Adipose tissue (tissue), 3 donors: ENCODE data around the gene MACROD2. TPM values are rescaled to one million over a fixed set of nuclear protein-coding genes. Genes with fewer than 3 reads are reported as not detected.

ENCODE experiments used
- H3K27ac ChIP-seq: one replicate; pipeline ENCODE4 v1.5.1; 2013; ENCODE audit warnings: low read depth, low read length
- WGBS, 3 donors: extraction: QIAGEN DNeasy Blood & Tissue Kit; methylation state at CpG; one replicate each; pipeline ENCODE4 v1.1.7; 2013; 5-methylcytosine and 5-hydroxymethylcytosine counted together
- polyA plus RNA-seq, 3 donors: library from polyadenylated mRNA; stranded (reverse); fragments of 200-250 nt; gene quantifications; one replicate each; pipeline ENCODE4 v1.2.3, GENCODE V29; 2013
- donor health status: healthy with polysubstance abuse.
- donor health status: Bipolar disorder and iron deficiency.
- donor health status: healthy.

MACROD2 gene
- polyA plus RNA-seq, 3 donors = 0.11 to 0.98 (median 0.56) TPM

DNA sequence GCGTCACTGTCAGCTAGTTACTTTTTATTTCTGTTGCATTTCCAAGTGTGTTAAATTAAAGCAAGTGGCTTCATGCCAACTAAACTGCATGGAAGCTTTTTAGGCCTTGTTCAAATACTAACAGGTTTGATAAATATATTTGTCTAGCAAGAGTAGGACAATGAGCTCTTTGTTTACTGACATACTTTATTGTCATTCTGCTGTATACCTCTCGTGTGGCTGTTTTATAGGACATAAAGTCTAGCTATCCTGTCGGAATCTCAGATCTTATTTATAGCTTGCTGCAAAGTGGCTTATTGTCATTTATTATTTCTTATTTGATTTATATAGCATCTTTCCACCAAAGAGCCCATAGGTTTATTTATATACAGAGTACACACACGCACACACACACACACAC lies 1866.9 kb downstream of the MACROD2 start:
- H3K27ac ChIP-seq = no peak overlapping the region
- 48 to 90% (median 82%) methylated on average over 4 of the region's 4 CpGs for WGBS, 3 donors

DNA sequence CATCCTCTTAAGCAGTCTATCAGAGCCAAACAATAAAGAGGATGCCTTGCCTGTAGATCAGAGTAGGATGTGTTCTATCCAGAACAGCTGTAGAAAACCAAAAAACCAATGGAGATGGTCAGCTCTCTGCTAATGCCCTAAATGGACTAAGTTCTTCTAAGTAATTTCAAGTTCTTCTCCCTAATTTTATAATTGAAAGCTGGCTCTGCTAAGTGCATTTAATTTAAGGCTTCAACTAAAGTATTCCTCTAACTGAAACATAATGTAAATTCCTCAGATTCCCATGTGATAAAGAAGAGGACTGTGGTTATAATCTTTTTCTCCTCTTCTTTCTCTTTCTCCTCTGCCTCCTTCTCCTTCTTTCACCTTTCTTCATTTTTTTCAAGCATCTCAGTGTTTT lies 1868.4 kb downstream of the MACROD2 start:
- no peak overlapping the region for H3K27ac ChIP-seq

DNA sequence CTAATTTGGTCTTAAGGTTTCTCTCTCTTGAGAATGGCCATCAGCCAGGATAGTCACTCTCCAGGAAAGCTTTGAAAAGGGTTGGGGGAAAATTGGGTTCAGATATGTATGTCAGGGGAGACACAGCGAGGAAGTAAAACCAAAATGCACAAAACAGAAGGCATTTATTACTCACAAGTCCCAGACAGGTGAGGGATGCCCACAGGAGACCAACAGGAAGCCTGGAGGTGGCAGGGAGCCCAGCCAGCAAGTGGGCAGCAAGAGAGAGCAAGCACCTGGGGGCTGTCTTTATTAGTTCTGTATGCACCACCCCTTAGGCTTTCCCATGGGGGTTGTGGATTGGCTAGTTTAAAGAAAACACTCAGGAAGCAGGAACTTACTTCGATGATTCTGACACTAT lies 1870.2 kb downstream of the MACROD2 start:
- 81 to 91% (median 88%) methylated on average over 2 of the region's 2 CpGs for WGBS, 3 donors

DNA sequence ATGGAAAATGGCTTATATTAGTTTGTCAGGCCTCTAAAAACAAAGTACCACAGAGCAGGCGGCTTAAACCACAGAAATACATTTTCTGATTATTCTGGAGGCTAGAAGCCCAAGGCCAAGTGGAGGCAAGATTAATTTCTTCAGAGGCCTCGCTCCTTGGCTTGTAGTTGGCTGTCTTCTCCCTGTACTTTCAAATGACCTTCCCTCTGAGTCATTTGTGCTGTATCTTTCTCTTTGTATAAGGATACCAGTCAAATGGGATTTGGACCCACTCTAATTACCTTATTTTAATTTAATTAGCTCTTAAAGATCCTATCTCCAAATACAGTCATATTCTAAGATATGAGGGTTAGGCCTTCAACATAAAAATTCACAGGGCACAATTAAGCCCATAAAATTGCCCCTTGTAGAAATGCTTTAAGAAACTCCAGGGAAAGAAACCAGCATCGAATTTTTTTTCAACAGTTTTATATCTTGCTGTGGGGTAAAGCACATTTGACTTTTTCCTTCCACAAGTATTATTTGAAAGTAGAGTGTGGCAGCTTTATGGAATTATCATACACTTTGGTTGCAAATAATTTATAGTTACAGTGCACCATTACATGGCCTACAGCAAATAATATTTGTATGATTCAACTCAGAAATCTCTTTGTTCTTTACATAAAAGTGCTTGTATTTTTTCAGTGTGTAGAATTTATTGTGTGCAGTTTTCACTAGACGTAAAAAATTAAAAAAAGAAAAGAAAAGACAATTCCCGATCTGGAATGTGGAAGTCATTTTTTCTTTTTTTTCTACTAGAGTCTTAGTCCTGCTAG lies 1871.8 kb downstream of the MACROD2 start:
- 84 to 88% (median 86%) methylated on average over 5 of the region's 5 CpGs for WGBS, 3 donors
- H3K27ac ChIP-seq = no peak overlapping the region

More for the DNA sequence above, 1870.2 kb downstream of the MACROD2 start:
- no peak overlapping the region for H3K27ac ChIP-seq

DNA sequence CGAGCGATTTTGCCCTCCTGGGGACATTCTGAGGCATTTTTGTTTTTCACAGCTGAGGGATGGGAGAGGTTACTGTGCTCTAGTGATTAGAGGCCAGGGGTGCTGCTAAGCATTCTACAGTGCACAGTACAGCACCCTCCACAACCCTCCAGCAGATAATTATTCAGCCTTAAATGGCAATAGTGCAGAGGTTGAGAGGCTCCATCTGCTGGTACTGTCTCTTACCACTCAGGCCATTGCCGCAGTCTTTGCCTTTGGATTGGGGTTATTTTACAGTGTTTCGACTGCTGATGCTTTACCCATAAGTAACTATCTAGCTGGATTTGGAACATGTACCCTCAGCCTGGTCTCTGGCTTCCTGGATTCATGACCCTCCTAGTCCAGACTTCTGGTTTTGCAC lies 1872.6 kb downstream of the MACROD2 start:
- WGBS, 3 donors = 89 to 94% (median 91%) methylated on average over 4 of the region's 4 CpGs
- no peak overlapping the region for H3K27ac ChIP-seq

DNA sequence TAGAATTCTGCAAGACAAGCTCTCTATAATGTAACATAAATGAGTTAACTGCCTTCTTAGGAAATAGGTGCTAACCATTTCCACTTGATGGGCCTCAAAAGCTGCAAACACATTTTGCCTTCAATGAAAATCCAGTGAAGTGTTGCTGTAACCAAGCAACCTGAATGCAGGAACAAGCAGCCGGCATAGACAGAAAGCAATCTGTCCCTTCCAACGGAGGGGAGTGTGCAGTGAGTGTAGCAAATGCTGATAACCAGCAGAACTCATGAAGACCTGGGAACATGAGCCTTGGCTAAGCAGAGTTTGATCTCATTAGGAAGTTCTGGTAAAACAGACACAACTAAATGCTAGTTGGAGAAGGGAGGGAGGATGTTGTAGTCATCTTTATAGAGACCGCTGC lies 1880.1 kb downstream of the MACROD2 start:
- 54 to 77% (median 74%) methylated on average over 3 of the region's 3 CpGs for WGBS, 3 donors
- H3K27ac ChIP-seq = no peak overlapping the region

DNA sequence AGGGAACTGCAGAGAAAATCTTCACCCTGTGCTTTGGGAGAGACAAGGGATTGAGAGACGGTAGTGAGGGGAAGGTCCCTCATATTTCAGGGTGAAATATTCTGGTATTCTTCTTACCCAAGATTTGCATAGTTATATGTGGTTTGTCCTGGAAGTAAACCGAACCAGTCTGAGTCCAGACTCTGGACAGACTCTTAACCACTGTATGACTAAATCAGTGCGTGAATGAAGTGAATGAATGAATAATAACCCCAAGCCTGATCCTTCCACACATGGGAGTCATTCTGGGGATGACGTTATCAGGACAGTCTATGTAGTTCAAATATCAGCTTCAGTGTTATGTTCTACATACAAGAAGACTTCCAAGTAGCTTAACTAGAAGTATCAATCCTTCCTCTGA lies 1887.2 kb downstream of the MACROD2 start:
- WGBS, 3 donors = 72 to 84% (median 80%) methylated on average over 4 of the region's 4 CpGs

DNA sequence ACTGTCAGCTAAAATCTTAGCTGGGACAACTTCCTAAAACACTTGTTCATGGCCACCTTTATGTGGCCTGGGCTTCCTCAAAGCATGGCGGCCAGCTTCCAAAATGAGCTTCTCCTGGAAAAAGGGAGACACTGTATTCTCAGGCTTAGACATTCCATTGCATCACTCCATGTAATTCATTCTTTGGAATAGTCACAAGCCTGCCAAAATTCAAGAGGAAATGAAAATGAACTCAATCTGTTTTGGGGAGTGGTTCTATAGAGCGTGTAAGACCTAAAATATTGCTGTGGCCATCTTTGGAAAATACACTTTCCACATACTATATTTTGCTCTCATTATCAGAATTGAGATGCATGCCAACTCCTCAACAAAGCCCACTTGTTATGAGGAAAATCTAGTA lies 1890.9 kb downstream of the MACROD2 start:
- WGBS, 3 donors = 81 to 88% (median 87%) methylated on average over 2 of the region's 2 CpGs
- no peak overlapping the region for H3K27ac ChIP-seq

More for the DNA sequence above, 1887.2 kb downstream of the MACROD2 start:
- H3K27ac ChIP-seq = no peak overlapping the region

DNA sequence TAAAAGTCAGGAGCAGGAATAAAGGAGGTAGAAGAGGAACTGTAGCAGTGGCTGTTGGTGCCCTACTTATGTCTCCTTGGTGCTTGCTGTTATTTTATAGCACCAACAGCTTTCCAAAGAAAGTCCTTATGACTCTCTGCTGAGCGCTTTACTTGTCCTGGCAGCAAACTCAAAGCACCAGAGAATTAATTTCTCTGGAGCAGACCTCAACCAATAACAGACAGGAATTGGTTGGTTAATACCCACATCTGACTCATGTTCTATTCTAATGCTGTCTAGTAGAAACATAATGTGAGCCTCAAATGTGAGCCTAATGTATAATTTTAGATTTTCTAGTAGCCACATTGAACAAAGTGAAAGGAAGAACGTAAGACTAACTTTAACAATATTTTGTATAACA lies 1892.1 kb downstream of the MACROD2 start:
- 92 to 95% (median 95%) methylated on average over 2 of the region's 2 CpGs for WGBS, 3 donors
- no peak overlapping the region for H3K27ac ChIP-seq

DNA sequence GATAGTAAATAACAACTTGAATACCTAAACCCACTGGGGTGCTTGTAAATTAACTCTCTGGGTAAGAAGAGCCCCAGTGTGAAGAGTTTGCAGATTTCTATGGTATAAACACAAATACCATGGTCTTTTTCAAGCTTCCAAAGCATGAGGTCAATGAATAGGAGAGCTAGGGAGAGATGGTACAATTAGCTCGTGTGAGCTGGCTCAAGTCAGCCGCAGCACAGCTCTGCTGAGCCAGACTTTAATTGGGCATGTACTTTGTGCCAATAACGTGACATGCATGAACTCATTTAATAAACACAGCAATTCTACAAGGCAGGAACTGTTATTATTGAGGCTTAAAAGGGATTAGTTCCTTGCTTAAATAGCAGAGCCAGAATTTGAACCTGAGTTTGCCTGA lies 1893.7 kb downstream of the MACROD2 start:
- WGBS, 3 donors = 74 to 81% (median 76%) methylated on average over 3 of the region's 3 CpGs
- H3K27ac ChIP-seq = no peak overlapping the region

DNA sequence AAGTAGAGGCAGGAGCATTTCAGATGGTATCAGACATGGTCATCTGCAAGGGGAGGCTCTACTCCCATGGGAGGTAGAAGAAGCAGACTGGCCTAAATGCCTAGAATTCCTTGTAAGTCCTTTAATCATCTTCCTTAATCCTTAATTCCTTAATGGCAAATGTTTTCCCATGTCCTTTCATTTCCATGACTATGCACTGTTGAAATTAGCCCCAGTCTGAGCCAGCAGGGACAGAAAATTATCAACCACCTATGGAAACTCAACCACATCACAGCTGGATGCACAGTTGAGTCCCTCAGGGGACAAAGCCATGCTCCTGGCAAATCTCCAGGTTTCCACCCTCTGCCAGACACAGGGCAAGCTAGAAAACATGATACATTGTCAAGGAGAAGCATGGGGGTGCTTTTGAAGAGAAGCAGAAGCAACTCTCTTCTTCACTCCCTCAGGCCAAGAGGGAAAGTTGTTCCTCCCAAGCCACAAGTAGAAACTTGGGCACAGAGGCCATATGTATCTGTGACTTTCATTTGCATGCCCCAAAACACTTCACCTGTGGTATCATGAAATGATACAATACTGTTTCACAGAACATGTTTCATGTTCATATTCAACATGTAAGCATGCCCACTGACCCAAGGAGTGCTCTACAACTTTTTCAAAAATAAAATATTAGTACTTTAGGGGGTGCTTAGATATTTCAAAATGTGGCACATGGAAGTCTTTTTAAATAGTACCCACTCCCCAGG lies 1894.4 kb downstream of the MACROD2 start:
- H3K27ac ChIP-seq = no peak overlapping the region

DNA sequence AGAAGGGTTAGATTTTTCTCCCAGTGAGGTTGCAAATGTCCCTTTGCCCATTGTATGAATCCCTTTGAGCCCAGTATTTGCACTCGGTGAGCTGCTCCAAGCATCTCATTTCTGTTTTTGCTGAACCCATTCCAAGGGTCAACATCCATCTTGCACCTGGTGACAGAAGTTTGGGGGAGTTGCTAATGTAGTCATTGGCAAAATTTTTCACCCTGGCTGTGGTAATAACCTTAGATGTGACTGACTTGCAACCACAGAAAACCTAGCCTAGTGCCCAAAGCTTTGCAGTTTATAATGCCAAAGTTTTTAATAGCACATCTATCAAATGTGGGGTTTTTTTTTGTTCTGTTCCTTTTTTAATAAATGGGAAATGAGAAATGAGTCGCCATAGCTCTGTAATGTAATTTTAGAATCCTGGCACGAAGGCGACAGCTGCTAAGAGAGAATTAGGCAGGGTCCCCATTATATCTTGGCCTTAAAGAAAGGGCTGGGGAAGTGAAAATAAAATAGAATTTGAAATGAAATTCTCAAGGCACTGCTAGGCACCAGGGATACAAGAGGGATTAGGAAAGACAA lies 1895.2 kb downstream of the MACROD2 start:
- H3K27ac ChIP-seq = no peak overlapping the region
- WGBS, 3 donors = 64 to 77% (median 67%) methylated on average over 4 of the region's 4 CpGs

DNA sequence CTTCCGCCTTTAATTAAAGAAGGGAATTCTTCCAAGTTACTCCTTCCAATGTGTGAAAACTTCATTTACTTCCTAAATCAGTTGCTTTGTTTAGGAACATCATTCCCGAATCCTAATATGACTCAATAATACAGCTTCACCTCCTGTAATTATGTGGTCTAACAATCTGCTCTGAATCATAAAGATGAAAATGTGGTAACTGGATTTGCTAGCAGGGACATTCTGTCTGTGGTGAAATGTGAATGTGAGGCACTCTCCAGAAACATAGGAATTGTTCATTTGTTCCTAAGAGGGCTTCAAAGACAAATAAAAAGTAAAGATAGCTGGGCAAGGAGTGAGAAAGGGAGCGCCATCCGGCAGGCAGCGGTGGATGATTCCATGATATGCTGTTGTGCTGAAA lies 1899.8 kb downstream of the MACROD2 start:
- H3K27ac ChIP-seq = no peak overlapping the region
- WGBS, 3 donors = 90 to 96% (median 95%) methylated on average over 5 of the region's 5 CpGs

DNA sequence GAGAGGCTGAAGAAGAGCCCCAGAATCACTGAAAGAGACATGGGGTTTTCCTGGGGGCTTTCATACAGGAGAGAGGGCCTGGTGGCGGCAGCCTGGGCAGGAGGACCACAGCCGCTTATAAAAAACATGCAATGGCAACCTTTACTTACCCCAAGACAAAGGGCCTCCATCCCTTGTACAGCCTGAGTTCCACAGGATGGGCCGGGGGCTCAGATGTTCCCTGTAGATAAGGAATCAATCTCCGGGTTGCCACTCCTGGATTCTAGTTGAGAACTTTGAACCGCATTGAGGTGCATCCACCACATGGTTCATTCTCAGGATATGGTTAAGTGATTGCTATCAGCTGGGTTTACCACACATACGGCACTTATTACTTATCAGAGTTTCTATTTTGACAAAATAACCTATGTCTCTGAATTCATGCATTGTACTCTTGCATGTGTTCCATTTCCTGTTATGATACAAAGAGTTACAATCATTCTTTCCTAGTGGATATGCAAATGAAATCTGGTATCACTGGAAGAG lies 1900.3 kb downstream of the MACROD2 start:
- H3K27ac ChIP-seq = no peak overlapping the region
- WGBS, 3 donors = 33 to 63% (median 45%) methylated on average over 6 of the region's 6 CpGs

DNA sequence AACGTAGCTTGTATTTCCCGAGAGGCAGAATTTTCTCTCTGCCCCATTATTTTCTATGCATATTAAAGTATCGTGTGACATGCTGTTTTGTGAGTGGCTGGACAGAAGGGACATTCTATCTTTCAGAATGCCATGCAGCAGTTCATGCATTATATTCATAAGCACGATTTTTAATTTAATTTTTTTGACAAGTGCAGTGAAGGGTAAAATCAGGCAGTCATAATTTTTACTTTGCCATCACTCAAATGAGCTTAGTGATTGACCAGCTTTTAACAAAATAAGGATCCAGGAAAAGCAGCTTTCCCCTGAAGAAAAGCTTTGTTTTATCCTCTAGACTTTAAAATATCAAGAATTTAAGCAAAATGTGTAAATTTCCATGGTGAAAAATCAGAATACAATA lies 1904.7 kb downstream of the MACROD2 start:
- no peak overlapping the region for H3K27ac ChIP-seq
- 85 to 86% (median 85%) methylated on average over 4 of the region's 4 CpGs for WGBS, 3 donors

DNA sequence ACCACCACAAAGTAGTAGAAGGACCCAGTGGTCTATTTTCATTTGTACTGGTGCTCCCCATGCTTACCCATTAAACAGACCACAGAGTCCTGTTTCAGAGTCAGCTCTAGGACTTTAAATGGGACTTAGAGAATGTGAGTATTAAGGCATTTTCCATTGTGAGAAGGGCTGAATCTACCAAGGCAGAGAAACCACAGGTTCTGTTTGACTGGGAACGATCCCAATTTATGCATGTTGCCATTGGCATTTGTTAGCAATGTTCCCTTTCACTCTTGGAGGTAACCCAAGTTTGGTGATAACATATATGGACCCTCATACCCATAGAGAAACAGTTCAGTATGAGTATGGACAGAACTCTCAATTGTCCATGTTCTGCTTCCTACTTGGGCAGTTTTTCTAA lies 1905.1 kb downstream of the MACROD2 start:
- no peak overlapping the region for H3K27ac ChIP-seq
- WGBS, 3 donors = 84 to 89% (median 88%) methylated on average over 1 of the region's 1 CpG

DNA sequence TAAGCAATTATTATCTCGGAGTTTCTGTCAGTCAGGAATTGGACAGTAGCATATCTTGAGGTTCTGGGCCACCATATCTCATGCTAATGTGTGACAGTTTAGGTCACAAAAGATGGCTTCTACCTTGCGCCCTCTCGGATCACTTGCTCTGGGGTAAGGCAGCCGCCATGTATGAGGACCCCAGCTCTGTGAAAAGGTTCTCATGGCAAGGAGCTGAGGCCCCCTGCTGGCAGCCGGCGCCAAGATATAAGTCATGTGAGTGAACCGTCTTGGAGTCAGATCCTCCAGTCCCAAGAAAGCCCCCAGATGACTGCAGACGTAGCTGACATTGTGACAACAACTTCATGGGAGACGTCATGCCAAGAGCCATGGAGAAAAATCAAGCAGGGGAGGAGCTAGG lies 1907.2 kb downstream of the MACROD2 start:
- H3K27ac ChIP-seq = no peak overlapping the region
- 82 to 89% (median 87%) methylated on average over 9 of the region's 9 CpGs for WGBS, 3 donors

DNA sequence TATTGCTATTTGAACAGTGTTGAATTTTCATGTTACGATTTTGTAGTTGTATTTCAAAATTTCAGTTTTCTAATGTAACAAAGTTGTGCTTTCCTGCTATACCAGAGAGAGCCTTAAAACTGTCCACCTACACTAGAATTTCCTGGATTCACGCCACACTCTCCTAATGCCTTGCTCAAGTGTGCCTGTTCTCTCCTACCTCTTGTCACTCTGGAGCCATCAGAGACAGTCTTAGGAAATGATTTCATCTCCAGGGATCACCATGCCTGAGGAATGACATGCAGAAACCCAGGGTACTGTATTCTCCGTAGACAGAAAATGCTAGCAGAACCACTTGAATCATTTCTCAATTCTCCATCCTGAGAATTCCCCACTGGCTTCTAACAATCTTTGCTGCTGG lies 1910.3 kb downstream of the MACROD2 start:
- 46 to 69% (median 69%) methylated on average over 3 of the region's 3 CpGs for WGBS, 3 donors
- H3K27ac ChIP-seq = no peak overlapping the region

DNA sequence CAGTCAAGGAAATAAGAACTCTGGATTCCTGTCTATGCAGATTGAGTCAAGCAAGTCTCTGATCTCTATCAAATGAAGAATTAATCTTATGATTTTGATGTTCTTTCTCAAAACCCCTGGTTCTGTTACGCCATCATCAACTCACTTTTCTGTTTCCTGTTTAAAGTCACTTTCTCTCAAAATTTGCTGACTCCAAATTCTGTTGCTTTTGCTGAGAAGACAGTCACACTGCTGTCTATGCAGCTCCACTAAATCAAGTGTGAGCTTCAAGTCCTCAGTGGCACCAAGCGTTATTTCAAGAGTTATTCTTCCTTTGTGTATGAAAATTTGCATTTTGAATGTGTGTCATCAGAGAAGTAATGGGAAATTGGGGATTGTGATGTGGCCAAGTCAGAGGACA lies 1914.7 kb downstream of the MACROD2 start:
- 89 to 93% (median 90%) methylated on average over 2 of the region's 2 CpGs for WGBS, 3 donors
- H3K27ac ChIP-seq = no peak overlapping the region
